C4-2B (cell line): ENCODE data around the gene CKAP2.

ENCODE experiments used
- H3K27ac ChIP-seq: fragments of 450-650 bp; 2 replicates; pipeline ENCODE4 v1.5.1; 2017
- CTCF ChIP-seq: fragments of 450-650 bp; conservative IDR thresholded peaks from 2 replicates; pipeline ENCODE4 v1.5.1; 2017; ENCODE audit warnings: mild to moderate bottlenecking
- ZFX ChIP-seq: fragments of 450-650 bp; IDR thresholded peaks from 2 replicates; pipeline ENCODE4 v1.6.1; 2017

The CKAP2 gene

GRCh38 chr13:52447354-52447753 is 7.9 kb upstream of the CKAP2 start:
- TF ChIP-seq ZFX (no peak), CTCF (no peak)
- no peak overlapping the region for H3K27ac ChIP-seq

DNA sequence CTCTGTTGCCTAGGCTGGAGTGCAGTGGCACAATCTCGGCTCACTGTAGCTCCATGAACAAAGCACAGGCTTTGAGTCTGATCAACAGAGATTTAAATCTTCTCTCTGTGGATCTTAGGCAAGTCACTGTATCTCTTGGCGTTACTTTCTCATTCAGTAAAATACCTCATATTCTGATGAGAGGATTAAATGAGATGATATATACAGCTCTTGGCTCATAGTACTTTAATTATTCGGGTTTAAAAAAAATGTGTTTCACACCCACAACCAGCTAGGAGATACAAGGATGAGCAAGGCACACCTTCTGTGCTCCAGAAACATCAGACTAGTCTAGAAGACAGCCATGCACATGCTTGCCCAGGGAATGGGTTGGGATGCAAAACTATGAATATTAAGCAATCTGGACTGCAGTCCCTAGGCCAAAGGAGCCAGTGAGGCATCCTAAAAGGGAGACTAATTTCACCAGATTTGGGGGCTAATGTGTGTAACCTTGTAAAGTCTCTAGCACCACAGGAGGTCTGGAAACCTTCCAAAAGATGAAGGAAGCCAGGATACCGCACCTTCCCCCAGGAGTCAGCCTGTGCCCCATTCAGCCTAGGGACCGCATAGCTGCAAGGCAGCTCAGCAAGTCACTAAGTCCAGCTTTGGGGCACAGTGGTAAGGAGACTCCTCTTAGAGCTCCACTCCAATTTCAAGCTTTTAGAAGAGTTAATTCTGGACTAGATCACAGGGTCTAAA is 7.3 kb upstream of the CKAP2 start:
- no peak overlapping the region for H3K27ac ChIP-seq

GRCh38 chr13:52449331-52450011 is 5.8 kb upstream of the CKAP2 start:
- no peak for TF ChIP-seq CTCF
- TF ChIP-seq ZFX: no peak
- peak overlapping the region; percentile 86 for H3K27ac ChIP-seq

More for the DNA sequence above, 7.3 kb upstream of the CKAP2 start:
- TF ChIP-seq CTCF: no peak

DNA sequence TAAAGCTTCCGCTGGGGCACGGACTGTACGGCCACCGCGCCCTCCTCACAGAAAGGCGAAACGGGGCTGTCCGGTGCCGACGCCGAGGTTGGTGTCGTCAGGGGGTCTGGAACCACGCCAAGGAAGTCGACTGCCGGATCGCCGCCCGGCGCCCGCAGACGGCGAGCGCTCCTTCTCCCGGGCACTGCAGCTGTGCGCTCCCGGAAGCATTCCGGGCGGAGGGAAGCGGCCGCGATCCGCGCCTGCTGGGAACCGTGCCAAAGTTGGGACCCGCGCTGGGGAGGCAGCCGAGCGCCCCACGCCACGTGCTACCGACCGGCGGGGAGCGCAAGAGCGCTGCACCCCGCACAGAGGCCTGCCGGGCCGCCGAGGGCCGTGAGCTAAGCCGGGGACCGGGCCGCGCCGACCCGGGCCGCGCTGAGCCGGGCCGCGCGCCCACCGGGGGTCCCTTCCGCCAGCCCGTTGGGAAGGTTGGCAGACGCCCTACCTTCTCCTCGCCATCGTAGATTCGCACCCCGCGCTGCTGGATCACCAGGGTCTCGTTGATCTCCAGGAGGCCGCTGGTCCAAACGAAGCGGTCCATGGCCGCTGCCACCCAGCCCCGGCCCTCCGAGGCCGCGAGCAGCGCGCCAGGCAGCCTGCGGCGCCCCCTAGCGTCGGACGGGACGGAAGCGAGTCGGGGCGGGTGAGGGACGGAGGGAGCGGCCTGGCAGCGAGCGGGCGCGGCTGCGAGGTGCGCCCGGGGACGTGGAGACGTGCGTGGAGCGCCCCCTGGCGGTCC is 5.1 kb upstream of the CKAP2 start, which contains the start of gene VPS36:
Gene VPS36, minus strand, starts transcription at position 623 of the 781 bp plus-strand sequence. Its CDS starts 40 bp downstream, at position 583.
- TF ChIP-seq CTCF: peak; percentile 99
- peak; percentile 99 for TF ChIP-seq ZFX
- H3K27ac ChIP-seq: peak within 1 kb of the TSS; percentile 86

GRCh38 chr13:52450793-52451116 is 4.5 kb upstream of the CKAP2 start:
- TF ChIP-seq ZFX (no peak), CTCF (no peak; the same call in none of the 2 replicates)
- peak overlapping the region; percentile 86 for H3K27ac ChIP-seq

- no peak overlapping the region for H3K27ac ChIP-seq
- TF ChIP-seq ZFX (no peak), CTCF (no peak)
Measured at GRCh38 chr13:52451135-52451804, 4.0 kb upstream of the CKAP2 start.
